KMS-11 (cell line): ENCODE measurements around the gene FTCDNL1.

Experiments
- H2AFZ ChIP-seq: fragments of 200-600 bp; sonication (generic); 2 replicates; pipeline ENCODE4 v1.6.1; 2016; ENCODE audit warnings: antibody characterized with exemption, mixed run types, low read depth
- H3K27ac ChIP-seq: fragments of 200-600 bp; sonication (generic); 2 replicates; pipeline ENCODE4 v1.6.1; 2016; ENCODE audit warnings: mild to moderate bottlenecking, mixed run types
- H3K27me3 ChIP-seq: fragments of 200-600 bp; sonication (generic); 2 replicates; pipeline ENCODE4 v1.6.1; 2017; ENCODE audit warnings: mild to moderate bottlenecking, low read depth, mixed run types, moderate library complexity; ENCODE audit not compliant: insufficient read depth
- H3K36me3 ChIP-seq: fragments of 200-600 bp; sonication (generic); 2 replicates; pipeline ENCODE4 v1.6.1; 2017; ENCODE audit warnings: mild to moderate bottlenecking, mixed run types; ENCODE audit not compliant: insufficient read depth
- H3K4me1 ChIP-seq: fragments of 200-600 bp; sonication (generic); 2 replicates; pipeline ENCODE4 v1.6.1; 2016; ENCODE audit warnings: mild to moderate bottlenecking, low read depth, mixed run types; ENCODE audit not compliant: poor library complexity, severe bottlenecking
- H3K4me2 ChIP-seq: fragments of 200-600 bp; sonication (generic); 2 replicates; pipeline ENCODE4 v1.7.0; 2016; ENCODE audit warnings: mild to moderate bottlenecking, mixed run types
- H3K4me3 ChIP-seq: fragments of 200-600 bp; sonication (generic); IDR thresholded peaks from 2 replicates; pipeline ENCODE4 v1.6.1; 2017; ENCODE audit warnings: low read depth, low read length, mixed read lengths; ENCODE audit not compliant: insufficient read depth
- H3K79me2 ChIP-seq: fragments of 200-600 bp; sonication (generic); 2 replicates; pipeline ENCODE4 v1.6.1; 2016; ENCODE audit warnings: low read depth, mixed run types; ENCODE audit not compliant: insufficient read depth
- H3K9ac ChIP-seq: fragments of 200-600 bp; sonication (generic); 2 replicates; pipeline ENCODE4 v1.6.1; 2016; ENCODE audit warnings: mild to moderate bottlenecking, mixed run types
- H4K20me1 ChIP-seq: fragments of 200-600 bp; sonication (generic); 2 replicates; pipeline ENCODE4 v1.6.1; 2016; ENCODE audit warnings: mild to moderate bottlenecking, mixed run types; ENCODE audit not compliant: insufficient read depth
- CTCF ChIP-seq: fragments of 200-600 bp; sonication (generic); conservative IDR thresholded peaks from 2 replicates; pipeline ENCODE4 v1.6.1; 2017; ENCODE audit warnings: low read depth, mild to moderate bottlenecking, antibody characterized with exemption, low read length, moderate library complexity, mixed read lengths

FTCDNL1 gene

GRCh38 chr2:199727306-199727705, 123.7 kb downstream of the FTCDNL1 start:
- Histone ChIP-seq H3K36me3 (no peaks in the 10 kb centered on the region), H3K27me3 (no peaks in the 10 kb centered on the region), H3K9ac (no peak overlapping the region), H3K27ac (no peak overlapping the region), H3K79me2 (no peaks in the 10 kb centered on the region), H4K20me1 (no peaks in the 10 kb centered on the region), H3K4me2 (no peak overlapping the region), H2AFZ (no peak overlapping the region), H3K4me3 (no peak overlapping the region), H3K4me1 (no peaks in the 10 kb centered on the region)
- no peak for TF ChIP-seq CTCF

GRCh38 chr2:199718074-199718473, 132.9 kb downstream of the FTCDNL1 start:
- no peak for TF ChIP-seq CTCF
- Histone ChIP-seq H4K20me1 (no peaks in the 10 kb centered on the region), H3K79me2 (no peaks in the 10 kb centered on the region), H3K4me1 (peaks cover 34% of the 10 kb centered on the region), H3K4me2 (no peak overlapping the region), H3K4me3 (no peak overlapping the region), H2AFZ (no peak overlapping the region), H3K27ac (no peak overlapping the region), H3K27me3 (no peaks in the 10 kb centered on the region), H3K9ac (no peak overlapping the region), H3K36me3 (no peaks in the 10 kb centered on the region)

GRCh38 chr2:199717587-199717907, 133.4 kb downstream of the FTCDNL1 start:
- TF ChIP-seq CTCF = no peak
- no peak overlapping the region for H3K4me3 ChIP-seq
- no peak overlapping the region for H2AFZ ChIP-seq
- no peaks in the 10 kb centered on the region for H3K36me3 ChIP-seq
- peaks cover 40% of the 10 kb centered on the region for H3K4me1 ChIP-seq
- H4K20me1 ChIP-seq = no peaks in the 10 kb centered on the region
- peak overlapping the region; percentile 12; the same call in 1 of the 2 replicates for H3K4me2 ChIP-seq
- H3K27me3 ChIP-seq = no peaks in the 10 kb centered on the region
- H3K27ac ChIP-seq = no peak overlapping the region
- no peaks in the 10 kb centered on the region for H3K79me2 ChIP-seq
- no peak overlapping the region for H3K9ac ChIP-seq

- Histone ChIP-seq H4K20me1 (no peaks in the 10 kb centered on the region), H3K4me3 (no peak overlapping the region), H3K9ac (no peak overlapping the region), H3K27ac (no peak overlapping the region), H2AFZ (no peak overlapping the region), H3K27me3 (no peaks in the 10 kb centered on the region), H3K36me3 (no peaks in the 10 kb centered on the region), H3K79me2 (no peaks in the 10 kb centered on the region), H3K4me1 (peaks cover 45% of the 10 kb centered on the region), H3K4me2 (peak overlapping the region; percentile 17; the same call in 1 of the 2 replicates)
- TF ChIP-seq CTCF = no peak
Observed at GRCh38 chr2:199716807-199717586, 134.0 kb downstream of the FTCDNL1 start.
